Stimulated activated CD4-positive, alpha-beta T cell treated with anti-CD3 and anti-CD28 coated beads, TNF-alpha, amount 100 ng/mL, for 24 hours (primary cell): Measurements from ENCODE around the gene CPED1.
"Not testable (repeated sequence)": the region's sequence is repeated elsewhere in the genome, so short reads cannot be mapped to it uniquely, and the experiment has no call there.

Source experiments
- DNase-seq, 3 experiments: peaks; one replicate each; pipeline ENCODE4 v3.0.0-alpha.2; 2020; ENCODE audit warnings: low read depth in 3 of 3

CPED1 gene

GRCh38 chr7:121180436-121181063 lies 192.0 kb downstream of the CPED1 start:
- no peak for DNase-seq

- no peak for DNase-seq
These were observed 192.8 kb downstream of the CPED1 start for GRCh38 chr7:121181357-121181756.

GRCh38 chr7:121182281-121182680 lies 193.8 kb downstream of the CPED1 start:
- DNase-seq = no peak

GRCh38 chr7:121182902-121183301 lies 194.4 kb downstream of the CPED1 start:
- no peak for DNase-seq

GRCh38 chr7:121183883-121184282 lies 195.4 kb downstream of the CPED1 start:
- DNase-seq = not testable (repeated sequence)

- DNase-seq = no peak
These were observed 198.2 kb downstream of the CPED1 start for GRCh38 chr7:121186746-121187145.

- DNase-seq = no peak
These were observed 198.7 kb downstream of the CPED1 start for GRCh38 chr7:121187222-121187621.

GRCh38 chr7:121187676-121188075 lies 199.2 kb downstream of the CPED1 start:
- no peak for DNase-seq

GRCh38 chr7:121192834-121193233 lies 204.3 kb downstream of the CPED1 start:
- no peak for DNase-seq

- no peak for DNase-seq
These were observed 206.5 kb downstream of the CPED1 start for GRCh38 chr7:121195010-121195409.

GRCh38 chr7:121195874-121196273 lies 207.4 kb downstream of the CPED1 start:
- no peak for DNase-seq

GRCh38 chr7:121196286-121196685 lies 207.8 kb downstream of the CPED1 start:
- no peak for DNase-seq

- no peak for DNase-seq
These were observed 208.9 kb downstream of the CPED1 start for GRCh38 chr7:121197455-121197854.

GRCh38 chr7:121198502-121198901 lies 210.0 kb downstream of the CPED1 start:
- DNase-seq = no peak

GRCh38 chr7:121202125-121202524 lies 213.6 kb downstream of the CPED1 start:
- DNase-seq = no peak

GRCh38 chr7:121202834-121203233 lies 214.3 kb downstream of the CPED1 start:
- DNase-seq = no peak

GRCh38 chr7:121204537-121204936 lies 216.0 kb downstream of the CPED1 start:
- no peak for DNase-seq

GRCh38 chr7:121205777-121206176 lies 217.3 kb downstream of the CPED1 start:
- DNase-seq = no peak

GRCh38 chr7:121211253-121211652 lies 222.7 kb downstream of the CPED1 start:
- no peak for DNase-seq

GRCh38 chr7:121212036-121212435 lies 223.5 kb downstream of the CPED1 start:
- no peak for DNase-seq

GRCh38 chr7:121214657-121215056 lies 226.1 kb downstream of the CPED1 start:
- DNase-seq = no peak

- DNase-seq = no peak
These were observed 230.5 kb downstream of the CPED1 start for GRCh38 chr7:121219026-121219425.

GRCh38 chr7:121221108-121221507 lies 232.6 kb downstream of the CPED1 start:
- not testable (repeated sequence) for DNase-seq

GRCh38 chr7:121228779-121229178 lies 240.3 kb downstream of the CPED1 start:
- DNase-seq = no peak
